AG09309 (cell line): ENCODE measurements around the gene CHAF1A.

Experiments
- DNase-seq: peaks from one replicate; pipeline ENCODE4 v3.0.0-alpha.2; 2010; ENCODE audit warnings: low read depth
- H3K4me3 ChIP-seq: 2 replicates; pipeline ENCODE4 v1.5.1; 2011; ENCODE audit warnings: mild to moderate bottlenecking, low read depth, low read length, moderate library complexity; ENCODE audit not compliant: control insufficient read depth
- CTCF ChIP-seq: IDR thresholded peaks from 2 replicates; pipeline ENCODE4 v1.5.1; 2011; ENCODE audit warnings: mild to moderate bottlenecking, low read depth, low read length, inconsistent platforms; ENCODE audit not compliant: insufficient read depth, control insufficient read depth; ENCODE audit errors: missing control alignments

Gene CHAF1A

DNA sequence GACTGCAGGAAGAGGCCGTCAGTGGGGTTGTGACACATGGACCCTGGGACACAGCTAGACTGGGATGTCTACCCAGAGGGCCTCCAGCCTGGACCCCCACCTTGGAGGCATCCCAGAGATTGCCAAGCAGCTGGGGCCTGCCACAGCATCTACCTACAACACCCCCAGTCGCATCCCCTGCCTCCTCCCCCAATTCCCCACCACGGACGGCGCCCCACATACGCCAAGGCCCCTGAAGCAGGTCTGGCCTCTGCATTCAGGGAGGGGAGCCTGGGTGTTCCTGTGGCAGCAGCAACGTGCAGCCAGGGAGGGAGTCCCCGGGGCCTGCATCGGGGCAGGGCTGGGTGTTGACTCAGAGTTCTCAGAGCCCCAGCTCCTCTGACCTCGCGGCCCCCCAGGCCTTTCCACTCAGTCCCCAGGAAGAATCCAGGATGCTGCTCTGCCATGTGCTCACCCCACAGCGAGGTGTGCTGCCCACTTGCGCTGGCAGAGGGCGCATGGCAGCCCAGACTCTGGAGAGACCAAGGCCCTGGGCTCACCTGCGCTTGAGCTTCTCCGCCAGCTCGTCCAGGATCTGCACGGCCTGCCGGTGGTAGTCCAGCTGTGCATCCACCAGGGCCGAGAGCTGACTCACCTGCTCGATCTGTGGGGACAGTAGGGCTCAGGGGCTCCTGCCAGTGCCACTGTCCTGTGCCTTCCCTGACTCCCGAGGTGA, 39.5 kb upstream of the CHAF1A start:
- H3K4me3 ChIP-seq, result no peak overlapping the region
- TF ChIP-seq CTCF, result peak; percentile 19
- DNase-seq, result no peak

- H3K4me3 ChIP-seq, result no peak overlapping the region
- no peak for DNase-seq
- no peak for TF ChIP-seq CTCF
These were observed 38.7 kb upstream of the CHAF1A start for GRCh38 chr19:4363571-4364304.

DNA sequence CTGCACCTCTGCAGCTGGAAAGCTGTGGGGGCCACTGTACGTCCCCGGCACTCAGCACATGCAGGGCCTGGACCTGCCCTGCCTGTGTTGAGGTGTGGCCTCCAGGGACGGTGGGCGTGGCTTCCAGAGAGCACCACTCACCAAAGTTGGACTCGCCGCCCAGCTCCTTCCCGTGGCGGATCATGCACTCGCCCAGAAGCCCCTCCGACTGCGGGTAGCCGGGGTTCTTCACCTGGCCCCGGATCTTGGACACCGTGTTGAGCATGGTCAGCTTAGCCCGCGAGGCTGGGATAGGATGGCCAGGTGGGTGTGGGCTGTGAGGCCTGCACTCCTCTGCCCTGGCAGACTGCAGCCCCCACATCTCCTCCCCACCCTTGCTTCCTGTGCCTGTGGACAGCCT, 37.1 kb upstream of the CHAF1A start:
- no peak for TF ChIP-seq CTCF
- H3K4me3 ChIP-seq, result no peak overlapping the region
- DNase-seq, result no peak

DNA sequence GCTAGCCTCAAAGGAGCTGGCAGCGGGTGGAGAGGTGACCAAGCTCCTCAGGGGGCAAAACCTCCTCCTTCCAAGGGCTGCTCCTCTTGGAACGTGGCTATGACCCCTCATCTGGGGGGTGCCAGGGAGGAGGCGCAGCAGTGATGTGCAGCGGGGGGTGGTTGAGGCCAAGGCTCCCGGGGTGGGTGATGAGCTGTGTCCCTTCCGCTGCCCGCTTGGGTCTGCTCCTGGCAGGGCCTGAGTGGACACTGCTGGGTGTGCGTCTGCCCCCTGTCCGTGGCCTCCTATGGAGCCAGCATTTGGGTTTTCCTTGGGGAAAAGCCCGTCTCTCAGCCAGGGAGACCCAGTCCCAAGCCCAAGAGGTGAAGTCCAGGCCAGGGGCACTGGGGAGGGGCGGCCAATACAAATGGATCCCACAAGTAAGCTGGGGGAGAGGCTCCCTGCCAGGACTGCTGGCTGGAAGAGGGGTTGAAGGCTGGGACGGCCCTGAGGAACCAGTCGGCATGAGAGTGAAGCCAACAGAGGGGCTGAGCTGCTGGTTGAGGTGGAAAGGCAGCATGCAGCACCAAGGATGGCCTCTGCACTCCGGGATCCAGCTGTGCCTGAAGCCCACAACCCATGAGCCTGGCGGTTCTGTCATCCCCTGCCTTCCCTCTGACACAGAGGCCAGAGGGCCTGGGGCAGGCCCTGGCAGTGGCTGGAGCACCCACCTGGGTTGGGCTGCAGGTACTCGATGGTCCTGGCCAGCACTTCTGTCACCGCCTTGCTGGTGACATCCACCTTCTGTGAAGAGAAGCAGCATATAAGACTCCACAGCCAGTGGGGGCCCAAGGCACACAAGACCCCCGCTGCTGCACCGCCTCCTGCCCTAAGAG, 36.4 kb upstream of the CHAF1A start:
- no peak overlapping the region for H3K4me3 ChIP-seq
- no peak for DNase-seq
- no peak for TF ChIP-seq CTCF

DNA sequence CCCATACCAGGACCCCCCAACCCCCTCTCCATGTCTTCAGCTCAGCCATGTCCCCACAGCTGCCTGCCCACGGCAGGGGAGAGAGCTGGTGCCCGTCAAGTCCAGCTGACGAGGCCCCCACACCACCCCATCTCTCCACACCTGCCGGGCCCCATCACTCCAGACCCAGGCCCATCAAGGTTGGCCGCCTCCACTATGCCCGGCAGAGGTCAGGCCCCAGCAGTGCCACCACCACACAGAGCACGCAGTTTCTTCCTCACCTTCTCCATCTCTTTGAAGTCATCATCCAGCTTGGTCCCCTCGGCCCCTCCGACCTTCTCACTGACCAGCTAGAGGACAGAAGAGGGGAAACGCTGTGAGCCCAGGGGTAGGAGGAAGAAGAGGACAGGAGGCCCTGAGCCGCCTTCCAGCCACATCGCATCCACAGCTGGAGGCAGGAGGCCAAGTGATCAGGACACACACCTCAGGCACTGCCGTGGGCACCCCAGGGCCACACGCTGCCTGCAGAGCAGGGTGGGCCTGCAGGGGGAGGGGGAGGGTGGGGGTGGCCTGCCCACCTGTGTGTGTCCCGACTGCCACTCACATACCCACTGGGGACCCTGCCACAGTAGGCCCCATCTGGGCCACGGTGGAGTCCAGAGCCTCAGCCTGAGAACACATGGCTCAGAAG, 35.6 kb upstream of the CHAF1A start:
- TF ChIP-seq CTCF, result no peak
- H3K4me3 ChIP-seq, result no peak overlapping the region
- DNase-seq, result no peak

GRCh38 chr19:4367336-4367723, 35.1 kb upstream of the CHAF1A start:
- no peak for TF ChIP-seq CTCF
- H3K4me3 ChIP-seq, result no peak overlapping the region
- DNase-seq, result no peak
